IMR-90 (cell line): Measurements from ENCODE around the gene DCC. TPM values are rescaled to one million over a fixed set of nuclear protein-coding genes. Genes with fewer than 3 reads are reported as not detected.

Experiments
- ATAC-seq: fragments of 200-7000 bp; cut with Tn5 transposase; 2 replicates; pipeline ENCODE4 v1.9.1; 2020; ENCODE audit warnings: low read depth, mild to moderate bottlenecking, moderate library complexity
- BruUV-seq: library from RNA; stranded (reverse); fragments of 400-500 nt; replicated peaks from 2 replicates; lab custom pipeline; 2021; lab: Mats Ljungman, UMichigan
- CTCF ChIA-PET: fragments of 300-600 bp; formaldehyde crosslinking; extraction: SDS; loops from one replicate; lab custom pipeline; 2021; ENCODE audit warnings: antibody characterized with exemption; lab: Yijun Ruan, JAX
- POLR2A ChIA-PET: fragments of 300-600 bp; sonication (Branson Sonifier 250); formaldehyde crosslinking; loops from one replicate; lab custom pipeline; 2022; ENCODE audit warnings: antibody characterized with exemption; ENCODE audit not compliant: unreplicated experiment; lab: Charles Lee
- DNase-seq: peaks from one replicate; pipeline ENCODE4 v3.0.0; 2013
- H2AFZ ChIP-seq: replicated peaks from 2 replicates; pipeline ENCODE3; 2013; ENCODE audit warnings: low read length, mild to moderate bottlenecking; ENCODE audit not compliant: poor library complexity
- H2AK5ac ChIP-seq: 2 replicates; pipeline ENCODE4 v1.6.1; 2013; ENCODE audit warnings: low read depth, low read length, inconsistent platforms
- H2AK9ac ChIP-seq: replicated peaks from 2 replicates; pipeline ENCODE3; 2013; ENCODE audit warnings: mild to moderate bottlenecking, low read depth, low read length, moderate library complexity; ENCODE audit not compliant: poor library complexity
- H2BK120ac ChIP-seq: 2 replicates; pipeline ENCODE4 v1.6.1; 2013; ENCODE audit warnings: low read depth, low read length, inconsistent platforms
- H2BK15ac ChIP-seq: 3 replicates; pipeline ENCODE4 v1.6.1; 2013; ENCODE audit warnings: low read depth, low read length, inconsistent platforms
- H2BK20ac ChIP-seq: 2 replicates; pipeline ENCODE4 v1.6.1; 2013; ENCODE audit warnings: low read depth, mild to moderate bottlenecking, inconsistent platforms, low read length, moderate library complexity
- H2BK5ac ChIP-seq: 2 replicates; pipeline ENCODE4 v1.6.1; 2013; ENCODE audit warnings: mild to moderate bottlenecking, low read depth, low read length, inconsistent platforms; ENCODE audit not compliant: poor library complexity, severe bottlenecking
- H3K14ac ChIP-seq: replicated peaks from 2 replicates; pipeline ENCODE4 v1.6.1; 2013; ENCODE audit warnings: low read depth, low read length, inconsistent platforms
- H3K18ac ChIP-seq: 2 replicates; pipeline ENCODE4 v1.6.1; 2013; ENCODE audit warnings: low read depth, low read length, control low read depth
- H3K23ac ChIP-seq: 2 replicates; pipeline ENCODE4 v1.6.1; 2013; ENCODE audit warnings: low read depth, low read length, inconsistent platforms
- H3K27ac ChIP-seq: 2 replicates; pipeline ENCODE4 v1.5.1; 2013; ENCODE audit warnings: mild to moderate bottlenecking, control low read depth, low read length; ENCODE audit not compliant: insufficient read depth
- H3K27me3 ChIP-seq: 2 replicates; pipeline ENCODE4 v1.6.1; 2013; ENCODE audit warnings: low read length; ENCODE audit not compliant: control insufficient read depth, insufficient read depth
- H3K36me3 ChIP-seq: 2 replicates; pipeline ENCODE4 v1.6.1; 2013; ENCODE audit warnings: low read length, mixed read lengths; ENCODE audit not compliant: control insufficient read depth, insufficient read depth
- H3K4ac ChIP-seq: 2 replicates; pipeline ENCODE4 v1.6.1; 2013; ENCODE audit warnings: low read depth, low read length, inconsistent platforms
- H3K4me1 ChIP-seq: 2 replicates; pipeline ENCODE4 v1.6.1; 2013; ENCODE audit warnings: low read length, mixed read lengths; ENCODE audit not compliant: control insufficient read depth, insufficient read depth
- H3K4me2 ChIP-seq: 2 replicates; pipeline ENCODE4 v1.6.1; 2013; ENCODE audit warnings: low read depth, mild to moderate bottlenecking, control low read depth, low read length, moderate library complexity
- H3K4me3 ChIP-seq: 2 replicates; pipeline ENCODE4 v1.5.1; 2013; ENCODE audit warnings: low read depth, mild to moderate bottlenecking, control low read depth, low read length, moderate library complexity; ENCODE audit not compliant: insufficient read depth
- H3K56ac ChIP-seq: 2 replicates; pipeline ENCODE4 v1.6.1; 2013; ENCODE audit warnings: low read length, inconsistent platforms; ENCODE audit not compliant: insufficient read depth; ENCODE audit errors: extremely low read depth
- H3K79me1 ChIP-seq, 2 experiments: 2 replicates each; pipeline ENCODE4 v1.6.1; 2013; ENCODE audit warnings: low read length in 2 of 2, inconsistent platforms in 1 of 2, low read depth in 1 of 2
- H3K9ac ChIP-seq: 2 replicates; pipeline ENCODE4 v1.6.1; 2013; ENCODE audit warnings: low read depth, low read length, control low read depth
- H3K9me1 ChIP-seq: 2 replicates; pipeline ENCODE4 v1.6.1; 2013; ENCODE audit warnings: low read length, inconsistent platforms; ENCODE audit not compliant: insufficient read depth
- H3K9me3 ChIP-seq: 2 replicates; pipeline ENCODE4 v1.6.1; 2013; ENCODE audit warnings: low read length; ENCODE audit not compliant: control insufficient read depth, insufficient read depth
- H4K20me1 ChIP-seq: 2 replicates; pipeline ENCODE4 v1.6.1; 2013; ENCODE audit warnings: low read length, inconsistent platforms; ENCODE audit not compliant: insufficient read depth
- H4K5ac ChIP-seq: 2 replicates; pipeline ENCODE4 v1.6.1; 2013; ENCODE audit warnings: mild to moderate bottlenecking, low read depth, low read length, control low read depth
- H4K8ac ChIP-seq, 2 experiments: 2 replicates each; pipeline ENCODE4 v1.6.1; 2013; ENCODE audit warnings: low read depth in 2 of 2, low read length in 2 of 2, control low read depth in 1 of 2, inconsistent platforms in 1 of 2
- H4K91ac ChIP-seq: 2 replicates; pipeline ENCODE4 v1.6.1; 2013; ENCODE audit warnings: low read depth, low read length, inconsistent platforms; ENCODE audit not compliant: insufficient read depth
- BHLHE40 ChIP-seq: fragments of 150-350 bp; IDR thresholded peaks from 2 replicates; pipeline ENCODE4 v1.6.1; 2016; ENCODE audit warnings: mild to moderate bottlenecking, low read depth, low read length
- CHD1 ChIP-seq: IDR thresholded peaks from 2 replicates; pipeline ENCODE4 v1.6.1; 2012; ENCODE audit warnings: low read depth, low read length, improper control_type of control experiment
- MXI1 ChIP-seq: IDR thresholded peaks from 2 replicates; pipeline ENCODE4 v1.6.1; 2012; ENCODE audit warnings: low read depth, mild to moderate bottlenecking, low read length, moderate library complexity, borderline replicate concordance
- RCOR1 ChIP-seq: IDR thresholded peaks from 2 replicates; pipeline ENCODE4 v1.6.1; 2012; ENCODE audit warnings: mild to moderate bottlenecking, low read length, improper control_type of control experiment; ENCODE audit not compliant: insufficient replicate concordance
- WGBS, 2 experiments: methylation state at CpG; one replicate each; pipeline versions ENCODE4 v1.1.5 to v1.1.7; 2013; ENCODE audit warnings: missing lambda C conversion rate in 2 of 2; ENCODE audit not compliant: insufficient read length in 1 of 2; ENCODE audit errors: extremely low coverage in 2 of 2; 5-methylcytosine and 5-hydroxymethylcytosine counted together
- dilution Hi-C: fragments of 300-500 bp; cut with HindIII; formaldehyde crosslinking; loops from one replicate; pipeline ENCODE4 v1.14.3; 2018; ENCODE audit warnings: low sequenced_read_pairs; ENCODE audit not compliant: unreplicated experiment
- in situ Hi-C: fragments of 300-500 bp; cut with MboI; formaldehyde crosslinking; loops from 3 replicates; pipeline ENCODE4 v1.14.3; 2019; ENCODE audit warnings: low sequenced_read_pairs, inconsistent platforms, mixed read lengths
- intact Hi-C: fragments of 100-400 bp; cut with micrococcal nuclease; formaldehyde crosslinking; loops from 2 replicates; pipeline ENCODE4 v1.10.0; 2022
- polyA plus RNA-seq, 3 experiments: library from polyadenylated mRNA; depleted of rRNA; stranded (reverse); fragments of >200 nt; gene quantifications; 2 replicates each; pipeline ENCODE4 v1.2.3, GENCODE V29; 2012; ENCODE audit warnings: low replicate concordance in 1 of 3
- total RNA-seq: library from RNA; depleted of rRNA; stranded (reverse); fragments of >200 nt; gene quantifications from 2 replicates; pipeline ENCODE4 v1.2.3, GENCODE V29; 2012
- TF ChIP-seq, protein P1 (sequence below): conservative IDR thresholded peaks from 2 replicates; pipeline ENCODE4 v1.5.1; 2012; ENCODE audit warnings: mild to moderate bottlenecking, low read depth, low read length, improper control_type of control experiment

Gene DCC
- total and polyA plus RNA-seq, 2 of the 4 experiments (the other 2 are of a cell fraction), result 0.31 to 0.54 TPM

DNA sequence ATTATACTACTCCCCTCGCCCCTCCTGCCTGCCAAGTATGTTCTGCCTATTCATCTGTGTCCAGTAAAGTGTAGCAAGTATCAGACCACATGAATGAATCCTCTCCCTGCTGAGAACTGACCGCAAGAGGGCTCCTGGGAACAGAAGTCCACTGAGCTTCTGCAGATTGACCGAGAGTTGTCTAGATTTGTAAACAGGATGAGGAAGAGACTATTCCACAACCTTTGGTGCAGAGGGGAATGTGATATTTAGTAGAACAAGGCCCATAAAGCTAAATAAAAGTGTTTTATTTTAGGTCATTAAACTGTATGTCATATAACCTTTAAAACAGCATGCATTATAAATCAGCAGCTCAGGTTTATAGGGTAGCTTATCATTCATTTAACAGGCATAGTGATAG lies 377.0 kb downstream of the DCC start:
- Histone ChIP-seq H2BK20ac (no peak overlapping the region), H3K4me3 (no peak overlapping the region), H2BK15ac (no peak overlapping the region), H3K4me1 (no peaks in the 10 kb centered on the region), H4K91ac (no peak overlapping the region), H3K27me3 (no peaks in the 10 kb centered on the region), H3K27ac (no peak overlapping the region), H3K18ac (no peak overlapping the region), H3K36me3 (no peaks in the 10 kb centered on the region), H3K9me3 (peaks cover 24% of the 10 kb centered on the region), H2BK5ac (no peak overlapping the region), H2AFZ (no peak overlapping the region), H3K14ac (no peak overlapping the region), H3K4ac (no peak overlapping the region), H2AK5ac (no peak overlapping the region), H3K4me2 (no peak overlapping the region), H4K20me1 (no peaks in the 10 kb centered on the region), H3K23ac (no peak overlapping the region), H2BK120ac (no peak overlapping the region), H3K9ac (no peak overlapping the region), H2AK9ac (no peak overlapping the region), H3K79me1 (no peaks in the 10 kb centered on the region), H3K56ac (no peak overlapping the region), H4K5ac (no peak overlapping the region), H4K8ac (no peak overlapping the region), H3K9me1 (no peaks in the 10 kb centered on the region)
- no CpG with 5 or more reads among the region's 3 CpGs for WGBS, 2 experiments
- BruUV-seq, result no TSS peak
- ATAC-seq, result no peak
- DNase-seq, result peak; percentile 5
- in situ Hi-C loops (no loop called here), dilution Hi-C loops (no loop called here), intact Hi-C loops (no loop called here)
- TF ChIP-seq BHLHE40 (no peak), MXI1 (no peak), CHD1 (no peak), RCOR1 (no peak)
- TF ChIP-seq, protein P1, sequence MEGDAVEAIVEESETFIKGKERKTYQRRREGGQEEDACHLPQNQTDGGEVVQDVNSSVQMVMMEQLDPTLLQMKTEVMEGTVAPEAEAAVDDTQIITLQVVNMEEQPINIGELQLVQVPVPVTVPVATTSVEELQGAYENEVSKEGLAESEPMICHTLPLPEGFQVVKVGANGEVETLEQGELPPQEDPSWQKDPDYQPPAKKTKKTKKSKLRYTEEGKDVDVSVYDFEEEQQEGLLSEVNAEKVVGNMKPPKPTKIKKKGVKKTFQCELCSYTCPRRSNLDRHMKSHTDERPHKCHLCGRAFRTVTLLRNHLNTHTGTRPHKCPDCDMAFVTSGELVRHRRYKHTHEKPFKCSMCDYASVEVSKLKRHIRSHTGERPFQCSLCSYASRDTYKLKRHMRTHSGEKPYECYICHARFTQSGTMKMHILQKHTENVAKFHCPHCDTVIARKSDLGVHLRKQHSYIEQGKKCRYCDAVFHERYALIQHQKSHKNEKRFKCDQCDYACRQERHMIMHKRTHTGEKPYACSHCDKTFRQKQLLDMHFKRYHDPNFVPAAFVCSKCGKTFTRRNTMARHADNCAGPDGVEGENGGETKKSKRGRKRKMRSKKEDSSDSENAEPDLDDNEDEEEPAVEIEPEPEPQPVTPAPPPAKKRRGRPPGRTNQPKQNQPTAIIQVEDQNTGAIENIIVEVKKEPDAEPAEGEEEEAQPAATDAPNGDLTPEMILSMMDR, result 0 out of 2 replicates have a peak, but pooled peaks have one; percentile 11
- ChIA-PET POLR2A (no interaction called here), CTCF (interaction anchor here (0.6 kb wide), 2 partner anchors 11 to 1343 kb away, joined by 3 read pairs; no protein-coding TSS in a partner anchor)
